HG03060 (cell line): Measurements from ENCODE around the gene VAPB.

Experiments
- ATAC-seq: cut with Tn5 transposase; IDR thresholded peaks from one replicate; pipeline ENCODE4 v1.9.1; 2021; ENCODE audit warnings: low read depth, moderate number of reproducible peaks; ENCODE audit not compliant: unreplicated experiment

Gene VAPB

GRCh38 chr20:58457083-58457695 is 68.2 kb downstream of the VAPB start:
- no peak for ATAC-seq

- ATAC-seq, result peak; percentile 92
These were observed 69.5 kb downstream of the VAPB start for GRCh38 chr20:58458342-58459057.

GRCh38 chr20:58459058-58459750 is 70.2 kb downstream of the VAPB start:
- ATAC-seq, result peak; percentile 8

- ATAC-seq, result no peak
These were observed 72.1 kb downstream of the VAPB start for GRCh38 chr20:58461104-58461503.

- no peak for ATAC-seq
These were observed 72.9 kb downstream of the VAPB start for GRCh38 chr20:58461899-58462298.

- ATAC-seq, result no peak
These were observed 74.2 kb downstream of the VAPB start for GRCh38 chr20:58463256-58463655.

- ATAC-seq, result no peak
These were observed 75.8 kb downstream of the VAPB start for GRCh38 chr20:58464838-58465237.

GRCh38 chr20:58466095-58466708 is 77.2 kb downstream of the VAPB start:
- no peak for ATAC-seq

- ATAC-seq, result no peak
These were observed 77.9 kb downstream of the VAPB start for GRCh38 chr20:58466729-58467571.

GRCh38 chr20:58467572-58468527 is 78.8 kb downstream of the VAPB start:
- ATAC-seq, result no peak

- ATAC-seq, result no peak
These were observed 80.6 kb downstream of the VAPB start for GRCh38 chr20:58469616-58470015.

- no peak for ATAC-seq
These were observed 81.5 kb downstream of the VAPB start for GRCh38 chr20:58470336-58471192.

- ATAC-seq, result no peak
These were observed 82.5 kb downstream of the VAPB start for GRCh38 chr20:58471193-58472164.

GRCh38 chr20:58472273-58473018 is 83.4 kb downstream of the VAPB start:
- ATAC-seq, result no peak

- ATAC-seq, result no peak
These were observed 84.7 kb downstream of the VAPB start for GRCh38 chr20:58473453-58474425.
